IPS DF 6.9 (cell line): Measurements from ENCODE around the gene METTL24.
"Not testable (repeated sequence)": the region's sequence is repeated elsewhere in the genome, so short reads cannot be mapped to it uniquely, and the experiment has no call there.

ENCODE experiments used
- DNase-seq: peaks from one replicate; pipeline ENCODE4 v3.0.0-alpha.2; 2013; ENCODE audit warnings: low read depth, low spot score
- H3K27ac ChIP-seq: one replicate; pipeline ENCODE4 v1.5.1; 2013; ENCODE audit warnings: low read length, control low read depth
- H3K27me3 ChIP-seq: 2 replicates; pipeline ENCODE4 v1.6.1; 2013; ENCODE audit warnings: mild to moderate bottlenecking, low read length; ENCODE audit not compliant: control insufficient read depth, insufficient read depth
- H3K36me3 ChIP-seq: 2 replicates; pipeline ENCODE4 v1.6.1; 2013; ENCODE audit warnings: low read length; ENCODE audit not compliant: control insufficient read depth, insufficient read depth
- H3K4me1 ChIP-seq: 2 replicates; pipeline ENCODE4 v1.6.1; 2013; ENCODE audit warnings: low read length; ENCODE audit not compliant: control insufficient read depth, insufficient read depth
- H3K4me3 ChIP-seq: 2 replicates; pipeline ENCODE4 v1.5.1; 2013; ENCODE audit warnings: mild to moderate bottlenecking, low read length
- H3K9me3 ChIP-seq: 2 replicates; pipeline ENCODE4 v1.6.1; 2013; ENCODE audit warnings: low read length, inconsistent platforms; ENCODE audit not compliant: control insufficient read depth, insufficient read depth
- WGBS: extraction: QIAGEN DNeasy Blood & Tissue Kit; methylation state at CpG from one replicate; pipeline ENCODE4 v1.1.7; 2013; ENCODE audit warnings: mixed read lengths, missing lambda C conversion rate; ENCODE audit not compliant: insufficient read length, insufficient coverage; 5-methylcytosine and 5-hydroxymethylcytosine counted together

The METTL24 gene

GRCh38 chr6:110353457-110354001 lies 4.6 kb downstream of the METTL24 start:
- H3K4me3 ChIP-seq: no peak overlapping the region
- no peaks in the 10 kb centered on the region for H3K36me3 ChIP-seq
- no peaks in the 10 kb centered on the region for H3K9me3 ChIP-seq
- no peak overlapping the region for H3K27ac ChIP-seq
- peaks cover 9% of the 10 kb centered on the region; the same call in 1 of the 2 replicates for H3K27me3 ChIP-seq
- no peak for DNase-seq
- H3K4me1 ChIP-seq: peaks cover 5% of the 10 kb centered on the region; the same call in 1 of the 2 replicates
- WGBS: no CpG with 5 or more reads among the region's 4 CpGs

DNA sequence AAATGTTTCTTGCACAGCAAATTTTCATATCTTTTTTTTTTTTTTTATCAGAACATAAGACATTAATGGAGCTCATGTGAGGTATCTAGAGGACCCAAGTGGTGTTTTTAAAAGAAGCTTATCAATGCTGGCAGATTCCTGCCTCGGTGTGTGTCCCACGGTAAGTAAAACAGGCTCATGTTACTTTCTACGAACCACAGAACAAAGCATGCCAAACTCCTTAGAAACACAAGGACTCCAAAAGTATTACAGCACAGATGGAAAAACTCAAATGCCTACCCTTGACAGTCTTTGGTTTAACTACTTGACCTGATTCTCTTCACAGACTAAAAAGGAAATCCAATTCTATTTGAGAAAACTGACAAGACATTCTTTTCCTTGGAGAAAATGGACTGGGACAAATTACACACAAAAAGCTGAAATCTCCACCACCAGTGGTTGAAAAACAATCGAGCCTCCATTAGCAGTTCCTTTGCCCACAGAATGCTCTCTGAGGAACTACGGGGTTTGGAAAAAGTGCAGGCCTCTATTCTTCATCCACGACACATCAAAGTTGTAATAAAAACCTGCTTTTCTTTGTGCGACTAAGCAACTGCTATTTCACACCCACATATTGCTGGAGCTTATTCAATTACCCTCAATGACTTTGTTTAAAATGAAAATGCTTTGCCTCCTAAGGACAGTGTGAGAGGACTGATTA lies 5.4 kb downstream of the METTL24 start:
- Histone ChIP-seq H3K27ac (no peak overlapping the region), H3K36me3 (no peaks in the 10 kb centered on the region), H3K9me3 (no peaks in the 10 kb centered on the region), H3K27me3 (peaks cover 7% of the 10 kb centered on the region; the same call in 1 of the 2 replicates), H3K4me1 (peaks cover 5% of the 10 kb centered on the region; the same call in 1 of the 2 replicates), H3K4me3 (no peak overlapping the region)
- no CpG with 5 or more reads among the region's 7 CpGs for WGBS
- DNase-seq: no peak

GRCh38 chr6:110351986-110352385 lies 6.2 kb downstream of the METTL24 start:
- Histone ChIP-seq H3K9me3 (no peaks in the 10 kb centered on the region), H3K4me1 (peaks cover 5% of the 10 kb centered on the region; the same call in 1 of the 2 replicates), H3K27ac (no peak overlapping the region), H3K36me3 (no peaks in the 10 kb centered on the region), H3K4me3 (no peak overlapping the region), H3K27me3 (peaks cover 3% of the 10 kb centered on the region; the same call in 1 of the 2 replicates)
- no CpG with 5 or more reads among the region's 4 CpGs for WGBS
- no peak for DNase-seq

DNA sequence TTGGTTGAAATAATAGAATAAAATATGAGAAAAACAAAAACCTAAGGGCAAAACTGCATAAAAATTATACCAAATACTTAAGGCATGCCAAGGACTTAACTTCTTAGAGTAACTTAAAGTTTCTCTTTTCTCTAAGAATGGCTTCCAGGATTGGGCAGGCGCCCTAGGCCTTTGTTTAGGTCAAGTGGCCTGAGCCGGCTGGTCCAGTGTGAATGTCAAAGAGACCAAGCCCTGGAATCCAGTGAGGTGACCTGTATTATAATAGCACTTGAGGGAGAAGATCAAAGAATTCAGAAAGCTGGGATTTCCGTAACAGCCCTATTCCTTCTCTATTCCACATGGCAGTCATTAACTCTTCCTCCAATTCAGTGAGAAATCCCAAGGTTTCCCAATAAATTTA lies 6.6 kb downstream of the METTL24 start:
- no peak overlapping the region for H3K27ac ChIP-seq
- DNase-seq: no peak
- no peaks in the 10 kb centered on the region; the same call in 1 of the 2 replicates for H3K27me3 ChIP-seq
- no peaks in the 10 kb centered on the region for H3K9me3 ChIP-seq
- no peaks in the 10 kb centered on the region for H3K36me3 ChIP-seq
- H3K4me3 ChIP-seq: no peak overlapping the region
- H3K4me1 ChIP-seq: peaks cover 5% of the 10 kb centered on the region; the same call in 1 of the 2 replicates
- no CpG with 5 or more reads among the region's 3 CpGs for WGBS

- H3K9me3 ChIP-seq, H3K27ac ChIP-seq, H3K4me3 ChIP-seq, H3K27me3 ChIP-seq, DNase-seq, H3K36me3 ChIP-seq, H3K4me1 ChIP-seq: not testable (repeated sequence)
- no CpG with 5 or more reads among the region's 7 CpGs for WGBS
These were observed 7.6 kb downstream of the METTL24 start for GRCh38 chr6:110350593-110350992.

DNA sequence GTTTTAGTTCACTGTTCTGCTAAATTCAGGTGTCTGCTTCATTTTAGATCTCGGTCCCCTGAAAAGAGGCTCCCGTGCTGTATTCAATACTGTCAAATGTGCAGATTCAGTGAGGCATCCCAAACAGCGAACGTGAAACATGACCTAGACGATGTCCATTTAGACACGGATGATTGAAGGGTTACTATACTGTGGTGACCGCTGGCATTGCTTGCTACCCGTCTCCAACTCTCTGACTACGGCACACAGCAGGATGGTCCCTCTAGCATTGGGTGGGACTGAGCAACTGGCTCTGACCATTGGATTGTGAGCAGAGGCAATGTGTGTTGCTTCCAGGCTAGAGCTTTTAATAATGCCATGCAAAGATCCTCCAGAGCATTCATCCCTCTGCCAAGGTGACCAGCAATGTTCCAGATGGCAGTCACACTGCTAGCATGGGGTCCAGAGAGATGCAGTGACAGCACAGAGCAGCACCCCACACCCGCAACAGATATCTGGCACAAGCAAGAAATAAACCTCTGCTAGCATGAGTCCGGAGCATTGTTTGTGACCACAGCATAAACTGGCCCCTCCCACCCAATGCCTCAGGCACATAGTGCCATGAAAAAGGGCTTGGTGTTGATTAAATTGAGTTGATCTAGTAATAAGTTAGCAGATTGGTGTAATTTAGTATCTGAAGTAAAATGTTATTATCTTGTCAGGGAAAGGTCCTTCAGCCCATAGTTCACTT lies 9.0 kb downstream of the METTL24 start:
- WGBS: no CpG with 5 or more reads among the region's 11 CpGs
- Histone ChIP-seq H3K27ac (no peak overlapping the region), H3K27me3 (no peaks in the 10 kb centered on the region), H3K9me3 (no peaks in the 10 kb centered on the region), H3K4me3 (no peak overlapping the region), H3K36me3 (no peaks in the 10 kb centered on the region), H3K4me1 (no peaks in the 10 kb centered on the region; the same call in 1 of the 2 replicates)
- no peak for DNase-seq

GRCh38 chr6:110345025-110345424 lies 13.1 kb downstream of the METTL24 start:
- no peaks in the 10 kb centered on the region for H3K9me3 ChIP-seq
- no peaks in the 10 kb centered on the region for H3K36me3 ChIP-seq
- no peak overlapping the region for H3K27ac ChIP-seq
- no CpG with 5 or more reads among the region's 4 CpGs for WGBS
- H3K27me3 ChIP-seq: no peaks in the 10 kb centered on the region
- no peak overlapping the region for H3K4me3 ChIP-seq
- no peak for DNase-seq
- no peaks in the 10 kb centered on the region for H3K4me1 ChIP-seq

- H3K4me1 ChIP-seq: no peaks in the 10 kb centered on the region
- H3K27me3 ChIP-seq: no peaks in the 10 kb centered on the region
- no peak for DNase-seq
- no peaks in the 10 kb centered on the region for H3K36me3 ChIP-seq
- H3K27ac ChIP-seq: no peak overlapping the region
- no peaks in the 10 kb centered on the region for H3K9me3 ChIP-seq
- no peak overlapping the region for H3K4me3 ChIP-seq
- no CpG with 5 or more reads among the region's 3 CpGs for WGBS
These were observed 15.4 kb downstream of the METTL24 start for GRCh38 chr6:110342759-110343158.

GRCh38 chr6:110341663-110342596 lies 16.2 kb downstream of the METTL24 start:
- DNase-seq: no peak

DNA sequence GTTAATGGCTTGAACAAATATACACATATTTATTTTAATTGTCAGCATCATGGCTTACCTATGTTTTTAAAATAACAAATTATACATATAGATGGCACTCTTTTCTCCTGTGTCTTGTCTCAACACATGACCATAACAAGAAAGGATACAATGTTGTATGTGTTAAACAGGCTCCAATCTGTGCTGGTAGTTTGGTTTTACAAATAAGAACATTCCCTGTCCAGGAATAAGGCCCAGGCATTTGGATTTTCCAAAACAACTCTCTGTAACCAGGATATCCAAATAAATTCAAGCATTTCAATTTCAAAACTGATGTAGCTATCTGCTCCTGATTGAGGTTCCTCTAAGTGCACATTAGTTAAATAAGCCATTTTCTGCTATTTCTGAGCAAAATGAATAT lies 17.1 kb downstream of the METTL24 start:
- Histone ChIP-seq H3K36me3 (no peaks in the 10 kb centered on the region), H3K27ac (no peak overlapping the region), H3K4me3 (no peak overlapping the region), H3K4me1 (no peaks in the 10 kb centered on the region), H3K27me3 (no peaks in the 10 kb centered on the region), H3K9me3 (no peaks in the 10 kb centered on the region)
- DNase-seq: no peak

More at GRCh38 chr6:110341663-110342596, 16.2 kb downstream of the METTL24 start:
- Histone ChIP-seq H3K36me3 (no peaks in the 10 kb centered on the region), H3K27ac (no peak overlapping the region), H3K4me3 (no peak overlapping the region), H3K9me3 (no peaks in the 10 kb centered on the region), H3K27me3 (no peaks in the 10 kb centered on the region), H3K4me1 (no peaks in the 10 kb centered on the region)
- WGBS: no CpG with 5 or more reads among the region's 10 CpGs
